GM21360 (cell line): ENCODE data around the gene LNP1.
"Not testable (repeated sequence)": the region's sequence is repeated elsewhere in the genome, so short reads cannot be mapped to it uniquely, and the experiment has no call there.

Experiments used
- ATAC-seq: cut with Tn5 transposase; IDR thresholded peaks from one replicate; pipeline ENCODE4 v1.9.1; 2021; ENCODE audit warnings: mild to moderate bottlenecking, moderate library complexity; ENCODE audit not compliant: unreplicated experiment

LNP1 gene

DNA sequence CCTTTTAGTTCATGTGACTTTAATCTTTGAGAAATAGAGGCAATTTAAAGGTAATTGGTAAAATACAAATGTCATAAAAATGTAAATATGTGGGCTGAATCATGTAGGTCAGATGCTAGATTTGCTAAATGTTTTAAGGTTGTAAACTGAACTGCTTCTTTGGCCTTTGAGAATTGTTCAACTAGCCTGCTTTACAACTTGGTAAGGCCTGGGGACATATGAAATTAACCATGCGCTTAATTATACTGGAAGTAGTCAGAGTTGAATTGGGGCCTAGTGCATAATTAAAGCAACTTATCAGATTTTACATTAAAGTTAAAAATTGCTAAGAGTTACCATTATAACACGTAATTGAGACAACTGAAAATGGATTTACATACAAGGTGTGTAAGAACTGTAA, 70.1 kb downstream of the LNP1 start:
- ATAC-seq, result no peak

DNA sequence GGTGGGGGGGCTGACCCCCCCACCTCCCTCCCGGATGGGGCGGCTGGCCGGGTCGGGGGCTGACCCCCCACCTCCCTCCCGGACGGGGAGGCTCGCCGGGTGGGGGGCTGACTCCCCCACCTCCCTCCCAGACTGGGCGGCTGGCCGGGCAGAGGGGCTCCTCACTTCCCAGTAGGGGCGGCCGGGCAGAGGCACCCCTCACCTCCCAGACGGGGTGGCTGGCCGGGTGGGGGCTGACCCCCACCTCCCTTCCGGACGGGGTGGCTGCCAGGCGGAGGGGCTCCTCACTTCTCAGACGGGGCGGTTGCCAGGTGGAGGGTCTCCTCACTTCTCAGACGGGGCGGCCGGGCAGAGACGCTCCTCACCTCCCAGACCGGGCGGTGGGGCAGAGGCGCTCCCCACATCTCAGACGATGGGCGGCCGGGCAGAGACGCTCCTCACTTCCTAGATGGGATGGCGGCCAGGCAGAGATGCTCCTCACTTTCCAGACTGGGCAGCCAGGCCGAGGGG, 76.6 kb downstream of the LNP1 start:
- ATAC-seq, result not testable (repeated sequence)

DNA sequence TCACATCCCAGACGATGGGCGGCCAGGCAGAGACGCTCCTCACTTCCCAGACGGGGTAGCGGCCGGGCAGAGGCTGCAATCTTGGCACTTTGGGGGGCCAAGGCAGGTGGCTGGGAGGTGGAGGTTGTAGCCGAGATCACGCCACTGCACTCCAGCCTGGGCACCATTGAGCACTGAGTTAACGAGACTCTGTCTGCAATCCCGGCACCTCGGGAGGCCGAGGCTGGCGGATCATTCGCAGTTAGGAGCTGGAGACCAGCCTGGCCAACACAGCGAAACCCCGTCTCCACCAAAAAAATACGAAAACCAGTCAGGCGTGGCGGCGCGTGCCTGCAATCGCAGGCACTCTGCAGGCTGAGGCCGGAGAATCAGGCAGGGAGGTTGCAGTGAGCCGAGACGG, 77.2 kb downstream of the LNP1 start:
- not testable (repeated sequence) for ATAC-seq

DNA sequence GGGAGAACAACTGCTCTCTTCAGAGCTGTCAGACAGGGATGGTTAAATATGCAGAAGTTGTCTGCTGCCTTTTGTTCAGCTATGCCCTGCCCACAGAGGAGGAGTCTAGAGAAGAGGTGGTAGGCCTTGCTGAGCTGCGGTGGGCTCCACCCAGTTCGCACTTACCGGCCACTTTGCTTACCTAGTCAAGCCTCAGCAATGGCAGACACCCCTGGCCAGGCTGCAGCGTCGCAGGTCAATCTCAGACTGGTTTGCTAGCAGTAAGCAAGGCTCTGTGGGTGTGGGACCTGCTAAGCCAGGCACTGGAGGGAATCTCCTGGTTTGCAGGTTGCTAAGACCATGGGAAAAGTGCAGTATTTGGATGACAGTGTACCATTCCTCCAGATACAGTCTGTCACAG, 78.7 kb downstream of the LNP1 start:
- ATAC-seq, result no peak

DNA sequence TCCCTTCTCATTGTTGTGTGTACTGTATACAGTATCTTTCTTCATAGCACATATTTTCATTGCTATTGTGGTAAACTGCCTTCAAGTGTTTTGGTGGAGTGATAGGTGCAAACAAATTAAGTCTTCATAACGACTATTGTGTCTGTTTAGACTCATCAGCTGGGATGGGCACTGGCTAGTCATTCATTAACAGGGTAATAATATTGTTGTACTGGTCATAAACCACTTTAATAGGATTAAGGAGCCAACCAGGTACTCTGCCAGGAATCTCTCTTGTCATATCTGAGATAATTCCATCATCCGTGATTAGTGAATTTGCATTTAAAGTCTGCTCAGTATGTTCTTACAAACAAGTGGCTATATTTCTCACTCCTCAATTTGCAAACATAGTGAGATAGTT, 80.8 kb downstream of the LNP1 start:
- no peak for ATAC-seq

DNA sequence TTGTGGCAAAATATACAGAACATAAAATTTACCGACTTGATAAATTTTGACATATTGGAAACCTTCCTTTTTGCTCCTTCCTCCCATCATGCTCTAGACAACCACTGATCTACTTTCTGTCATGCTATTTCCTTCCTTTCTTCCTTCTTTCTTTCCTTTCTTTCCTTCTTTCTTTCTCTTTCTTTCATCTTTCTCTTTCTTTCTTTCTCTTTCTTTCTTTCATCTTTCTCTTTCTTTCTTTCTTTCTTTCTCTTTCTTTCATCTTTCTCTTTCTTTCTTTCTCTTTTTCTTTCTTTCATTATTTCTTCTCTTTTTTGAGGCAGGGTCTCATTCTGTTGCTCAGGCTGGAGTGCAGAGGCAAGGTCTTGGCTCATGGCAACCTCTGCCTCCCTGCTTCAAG, 82.2 kb downstream of the LNP1 start:
- ATAC-seq, result no peak

DNA sequence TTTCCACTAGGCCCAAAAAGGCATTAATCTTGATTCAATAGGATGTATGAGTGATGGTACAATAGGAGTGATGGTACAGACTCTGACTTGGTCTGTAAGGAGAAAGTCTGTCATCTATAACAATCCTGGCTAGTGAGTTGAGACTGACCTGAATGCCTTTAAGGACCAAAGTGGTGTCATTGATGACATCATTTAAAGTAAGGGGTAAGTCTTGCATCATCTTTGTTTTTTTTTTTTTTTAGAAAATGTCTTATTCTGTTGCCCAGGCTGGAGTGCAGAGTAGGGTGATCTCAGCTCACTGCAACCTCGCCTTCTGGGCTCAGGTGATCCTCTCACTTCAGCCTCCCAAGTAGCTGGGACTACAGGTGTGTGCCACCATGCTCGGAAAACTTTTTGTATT, 85.5 kb downstream of the LNP1 start:
- ATAC-seq, result no peak

DNA sequence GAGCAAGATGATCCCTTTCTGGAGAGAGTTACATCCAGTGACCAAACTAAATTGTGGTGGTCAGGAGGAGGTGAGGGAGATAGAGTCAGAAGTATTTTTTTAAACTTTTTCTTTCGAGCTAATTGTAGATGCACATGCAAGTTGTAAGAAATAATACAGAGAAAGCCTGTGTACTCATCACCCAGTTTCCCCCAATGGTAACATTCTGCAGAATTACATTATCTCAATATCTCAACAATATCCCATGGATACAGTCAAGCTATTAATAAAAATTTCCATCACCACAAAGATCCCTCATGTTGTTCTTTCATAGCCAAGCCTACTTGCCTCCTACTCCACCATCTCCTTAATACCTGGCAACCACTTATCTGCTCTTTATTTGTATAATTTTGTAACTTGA, 87.8 kb downstream of the LNP1 start:
- no peak for ATAC-seq

DNA sequence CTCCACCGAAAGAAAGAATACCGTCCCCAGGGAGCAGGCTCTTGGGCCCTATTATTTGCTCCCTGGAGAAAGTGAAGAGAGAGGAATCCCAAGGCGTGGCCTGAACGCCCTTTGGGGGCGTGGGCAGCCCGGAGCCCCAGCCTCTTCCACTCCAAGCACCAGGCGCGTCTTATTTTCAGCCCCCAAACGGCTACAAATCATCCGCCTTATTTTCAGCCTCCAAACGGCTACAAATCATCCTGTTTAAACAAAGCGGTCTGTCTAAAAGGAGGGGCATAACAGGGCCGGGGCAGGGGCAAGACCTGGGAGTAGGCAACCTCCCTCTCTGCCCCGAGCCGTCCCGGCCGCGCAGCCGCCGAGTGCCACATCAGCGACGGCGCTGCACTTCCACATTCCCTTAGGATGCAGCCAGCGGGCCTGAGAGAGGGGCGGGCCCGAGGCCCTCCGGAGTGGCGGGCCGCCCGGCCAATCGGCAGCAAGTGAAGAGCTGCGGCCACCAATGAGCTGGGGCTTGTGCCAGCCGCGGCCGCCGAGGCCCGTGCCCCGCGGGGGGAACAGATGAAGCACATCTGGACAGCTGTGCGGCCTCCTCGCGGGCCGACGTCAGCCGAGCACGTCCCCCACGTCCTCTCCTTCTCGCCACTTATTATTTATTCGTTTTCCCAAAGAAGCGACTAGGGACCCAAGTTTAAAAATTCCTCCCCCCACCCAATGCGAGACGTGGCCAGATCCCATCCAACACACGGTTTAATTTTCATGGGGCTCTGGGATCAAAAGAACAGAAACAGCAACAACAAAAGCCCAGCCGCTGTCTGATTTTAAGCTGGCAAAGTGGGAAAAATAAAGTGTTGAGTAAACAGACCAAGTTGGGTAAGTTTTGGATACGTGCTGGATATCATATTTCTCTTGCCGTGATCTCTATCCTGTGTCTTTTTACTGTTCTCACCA, 91.0 kb downstream of the LNP1 start, which contains the start of gene TMEM45A:
Gene TMEM45A, plus strand, starts transcription at position 561 of the 948 bp plus-strand sequence. CDS start 62,593 bp downstream, outside the sequence.
- ATAC-seq, result peak; percentile 97

DNA sequence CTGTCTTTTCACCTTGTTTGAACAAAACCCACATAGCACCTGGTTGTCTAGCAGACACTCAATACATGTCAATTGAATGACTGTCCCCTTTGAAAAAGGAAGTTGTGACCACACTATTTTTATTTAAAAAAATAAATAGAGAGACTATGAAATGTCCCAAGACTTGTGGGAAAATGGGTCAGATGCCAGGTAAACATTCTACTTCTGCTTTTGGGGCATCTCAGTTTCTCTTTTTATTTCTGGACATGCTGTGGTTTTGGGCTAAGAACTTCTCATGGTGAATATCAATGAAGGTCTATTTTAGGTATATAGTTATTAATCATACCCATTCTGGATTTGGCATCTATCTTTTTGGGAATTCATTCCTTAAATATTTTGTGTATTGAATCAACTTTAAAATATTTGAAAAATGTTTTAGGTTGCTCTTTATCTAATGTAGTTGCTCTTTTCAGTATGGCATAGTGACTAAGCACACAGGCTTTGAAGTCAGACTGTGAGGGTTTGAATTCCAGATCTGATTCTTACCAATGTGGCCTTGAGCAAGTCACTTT, 95.4 kb downstream of the LNP1 start:
- no peak for ATAC-seq

DNA sequence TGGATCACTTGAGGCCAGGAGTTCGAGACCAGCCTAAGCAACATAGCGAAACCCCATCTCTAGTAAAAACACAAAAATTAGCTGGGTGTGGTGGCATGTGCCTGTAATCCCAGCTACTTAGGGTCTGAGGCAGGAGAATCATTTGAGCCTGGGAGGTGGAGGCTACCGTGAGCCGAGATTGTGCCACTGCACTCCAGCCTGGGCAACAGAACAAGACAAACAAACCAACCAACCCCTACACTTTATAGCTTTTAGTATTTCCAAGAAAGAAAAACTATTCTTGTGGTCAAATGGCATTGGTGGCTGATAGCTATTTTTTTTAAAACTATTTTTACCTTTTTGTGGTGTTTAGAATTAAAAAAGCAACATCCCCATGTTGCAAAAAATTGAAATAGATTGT, 98.3 kb downstream of the LNP1 start:
- no peak for ATAC-seq

DNA sequence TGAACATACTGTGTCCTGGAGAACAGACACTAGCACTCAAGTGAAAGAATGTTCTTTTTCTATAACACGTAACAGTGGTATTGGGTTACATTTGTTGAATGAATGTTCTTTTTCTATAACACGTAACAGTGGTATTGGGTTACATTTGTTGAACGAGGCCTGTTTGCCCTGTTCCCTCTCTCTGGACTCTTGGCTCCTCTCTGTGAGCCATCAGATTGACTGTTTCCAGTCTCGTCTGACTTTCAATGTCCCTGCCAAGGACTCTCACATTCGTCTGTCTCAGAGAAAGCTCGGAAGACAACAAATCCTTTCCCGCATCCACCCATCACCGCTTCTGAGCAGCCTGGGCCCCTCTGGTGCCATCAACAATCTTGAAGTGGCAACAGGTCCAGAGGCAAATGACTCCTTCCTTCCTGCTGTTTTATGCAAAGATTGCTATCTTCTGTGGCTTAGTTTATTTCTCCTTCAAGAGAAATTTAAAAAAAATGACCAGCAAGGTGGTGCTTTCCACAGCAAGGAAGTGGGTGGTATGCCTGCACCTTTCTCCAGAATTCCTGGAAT, 99.1 kb downstream of the LNP1 start:
- no peak for ATAC-seq

DNA sequence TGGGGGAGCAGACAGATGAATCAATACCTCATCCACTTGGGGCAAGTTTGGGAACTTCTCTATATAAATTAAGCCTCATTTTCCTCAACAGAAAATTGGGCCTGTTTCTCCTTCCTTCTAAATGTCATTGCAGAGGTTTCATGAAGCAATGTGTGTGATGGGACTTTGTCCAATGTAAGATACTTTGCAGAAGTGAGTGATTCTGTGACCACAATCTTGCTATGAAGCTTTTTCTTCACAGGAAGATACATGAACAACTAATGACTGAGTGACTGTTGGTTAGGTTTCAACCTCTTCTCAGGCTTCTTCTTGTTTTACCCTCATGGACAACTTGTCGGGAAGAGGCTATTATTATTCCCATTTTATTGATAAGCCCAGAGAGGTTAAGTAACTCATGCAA, 102.1 kb downstream of the LNP1 start:
- no peak for ATAC-seq
